GM23338 (cell line): ENCODE measurements around the gene RAB31. TPM values are rescaled to one million over a fixed set of nuclear protein-coding genes. Genes with fewer than 3 reads are reported as not detected.
A peak's percentile ranks its signal among the peaks of the same experiment; 100 is the strongest.

Source experiments
- ATAC-seq: fragments of 200-7000 bp; cut with Tn5 transposase; 3 replicates; pipeline ENCODE4 v1.9.1; 2020
- DNase-seq: peaks from one replicate; pipeline ENCODE4 v3.0.0-alpha.2; 2015; ENCODE audit warnings: low spot score
- H2AFZ ChIP-seq: fragments of 200-600 bp; sonication (generic); 2 replicates; pipeline ENCODE4 v1.8.0; 2016; ENCODE audit warnings: antibody characterized with exemption, mild to moderate bottlenecking, moderate library complexity
- H3F3A ChIP-seq: fragments of 200-600 bp; sonication (generic); replicated peaks from 2 replicates; pipeline ENCODE4 v1.8.0; 2017; ENCODE audit warnings: antibody characterized with exemption, mixed run types, low read depth
- H3K27ac ChIP-seq: fragments of 200-600 bp; sonication (generic); 2 replicates; pipeline ENCODE4 v1.6.1; 2016; ENCODE audit warnings: low read depth
- H3K27me3 ChIP-seq: fragments of 200-600 bp; sonication (generic); 2 replicates; pipeline ENCODE4 v1.8.0; 2016; ENCODE audit warnings: mild to moderate bottlenecking, mixed run types, moderate library complexity; ENCODE audit not compliant: insufficient read depth
- H3K36me3 ChIP-seq: fragments of 200-600 bp; sonication (generic); 2 replicates; pipeline ENCODE4 v1.8.0; 2016; ENCODE audit warnings: mild to moderate bottlenecking; ENCODE audit not compliant: insufficient read depth
- H3K4me1 ChIP-seq: fragments of 200-600 bp; sonication (generic); 2 replicates; pipeline ENCODE4 v1.8.0; 2016; ENCODE audit warnings: mild to moderate bottlenecking, moderate library complexity; ENCODE audit not compliant: insufficient read depth
- H3K4me2 ChIP-seq: fragments of 200-600 bp; sonication (generic); 2 replicates; pipeline ENCODE4 v1.7.1; 2017; ENCODE audit warnings: mixed run types
- H3K4me3 ChIP-seq: fragments of 200-600 bp; sonication (generic); 2 replicates; pipeline ENCODE4 v1.6.1; 2016; ENCODE audit warnings: mixed run types
- H3K79me2 ChIP-seq: fragments of 200-600 bp; sonication (generic); replicated peaks from 2 replicates; pipeline ENCODE4 v1.8.0; 2017; ENCODE audit warnings: mild to moderate bottlenecking; ENCODE audit not compliant: insufficient read depth
- H3K9me2 ChIP-seq: fragments of 200-600 bp; sonication (generic); 2 replicates; pipeline ENCODE4 v1.8.0; 2017; ENCODE audit not compliant: insufficient read depth
- H4K20me1 ChIP-seq: fragments of 200-600 bp; sonication (generic); replicated peaks from 2 replicates; pipeline ENCODE4 v1.8.0; 2017; ENCODE audit warnings: mild to moderate bottlenecking; ENCODE audit not compliant: insufficient read depth
- H3K27ac Mint-ChIP-seq: 2 replicates; pipeline ENCODE4 v1.8.0; 2020; ENCODE audit warnings: inconsistent platforms, mild to moderate bottlenecking, moderate library complexity, mixed read lengths
- H3K27me3 Mint-ChIP-seq: 3 replicates; pipeline ENCODE4 v1.8.0; 2022; ENCODE audit warnings: low read depth, mild to moderate bottlenecking, moderate library complexity, mixed read lengths, inconsistent platforms; ENCODE audit not compliant: insufficient read depth, poor library complexity
- H3K36me3 Mint-ChIP-seq: 3 replicates; pipeline ENCODE4 v1.8.0; 2021; ENCODE audit warnings: low read depth, mild to moderate bottlenecking, inconsistent platforms, moderate library complexity, mixed read lengths
- H3K4me1 Mint-ChIP-seq: 3 replicates; pipeline ENCODE4 v1.8.0; 2020; ENCODE audit warnings: mild to moderate bottlenecking, inconsistent platforms, mixed read lengths
- H3K4me3 Mint-ChIP-seq: 3 replicates; pipeline ENCODE4 v1.8.0; 2021; ENCODE audit warnings: moderate library complexity, mild to moderate bottlenecking, inconsistent platforms, mixed read lengths
- H3K9me3 Mint-ChIP-seq: 3 replicates; pipeline ENCODE4 v1.8.0; 2020; ENCODE audit warnings: moderate library complexity, mild to moderate bottlenecking, inconsistent platforms, mixed read lengths
- CREB1 ChIP-seq: fragments of 250-450 bp; sonication (Bioruptor Pico); IDR thresholded peaks from 2 replicates; pipeline ENCODE4 v1.5.0; 2020; ENCODE audit warnings: low read depth, mild to moderate bottlenecking, moderate library complexity
- EZH2 ChIP-seq: fragments of 200-600 bp; sonication (generic); IDR thresholded peaks from one replicate; pipeline ENCODE4 v1.8.0; 2017; ENCODE audit warnings: antibody characterized with exemption, mild to moderate bottlenecking, low read depth; ENCODE audit not compliant: unreplicated experiment
- EZH2phosphoT487 ChIP-seq: fragments of 200-600 bp; sonication (generic); IDR thresholded peaks from one replicate; pipeline ENCODE4 v1.8.1; 2018; ENCODE audit warnings: antibody characterized with exemption; ENCODE audit not compliant: unreplicated experiment
- JUNB ChIP-seq: IDR thresholded peaks from one replicate; pipeline ENCODE4 v1.6.1; 2016; ENCODE audit warnings: antibody characterized with exemption; ENCODE audit not compliant: unreplicated experiment
- ZNF114 ChIP-seq: fragments of 250-450 bp; sonication (Bioruptor Pico); IDR thresholded peaks from 2 replicates; pipeline ENCODE4 v1.5.0; 2020; ENCODE audit warnings: mild to moderate bottlenecking, moderate library complexity
- polyA plus RNA-seq: library from polyadenylated mRNA; unstranded; fragments of >200 nt; fragmentation: Nextera tagmentation; extraction: Ambion mirVana; gene quantifications from 2 replicates; pipeline ENCODE4 v1.2.1, GENCODE V29; 2016
- total RNA-seq: library from RNA; depleted of rRNA; stranded (reverse); fragments of >200 nt; shearing (Covaris generic); gene quantifications from 2 replicates; pipeline ENCODE4 v1.2.3, GENCODE V29; 2014
- TF ChIP-seq, protein P1 (sequence below), 2 experiments: fragments of 200-600 bp in 1 of 2; sonication (generic) in 1 of 2; conservative IDR thresholded peaks; 2 replicates each; pipeline versions ENCODE4 v1.5.1 to v1.6.1; 2016 to 2017; ENCODE audit warnings: antibody characterized with exemption in 2 of 2, low read depth in 2 of 2, mild to moderate bottlenecking in 2 of 2, moderate library complexity in 1 of 2
- TF ChIP-seq, protein P2 (sequence below): IDR thresholded peaks from 2 replicates; pipeline ENCODE4 v1.6.1; 2016; ENCODE audit warnings: antibody characterized with exemption
- TF ChIP-seq, protein P3 (sequence below): fragments of 250-450 bp; sonication (Bioruptor Pico); IDR thresholded peaks from 2 replicates; pipeline ENCODE4 v1.5.0; 2020; ENCODE audit warnings: mild to moderate bottlenecking, moderate library complexity

RAB31 gene
- total and polyA plus RNA-seq, 2 experiments from 2014 or later, result 33.8 to 46.1 TPM

DNA sequence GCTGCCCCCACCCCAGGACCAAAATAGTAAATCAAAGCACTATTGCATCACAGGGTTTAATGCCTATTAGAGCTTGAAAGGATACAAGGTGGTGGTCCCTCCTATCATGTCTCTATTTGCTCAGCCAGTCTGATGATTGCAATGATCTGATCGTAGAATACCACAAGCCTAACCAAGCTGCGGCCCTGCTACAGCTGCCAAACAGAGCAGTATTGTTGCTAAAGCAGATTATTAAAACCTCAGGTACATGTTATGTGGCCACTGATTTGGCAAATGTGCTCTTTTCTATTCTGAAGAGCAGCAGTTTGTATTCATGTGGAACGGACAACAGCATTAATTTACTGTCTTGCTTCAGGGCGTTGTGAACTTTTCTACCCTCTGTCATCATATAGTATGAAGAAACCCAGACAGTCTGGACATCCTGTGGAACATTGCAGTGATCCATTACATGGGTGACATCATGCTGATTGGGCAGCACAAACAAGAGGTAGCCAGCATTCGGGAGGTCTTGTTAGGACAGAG, 197.4 kb downstream of the RAB31 start:
- Histone ChIP-seq H3K79me2 (no peaks in the 10 kb centered on the region), H3K4me2 (no peak overlapping the region), H3K4me3 (no peak overlapping the region), H4K20me1 (no peaks in the 10 kb centered on the region), H3K9me2 (no peaks in the 10 kb centered on the region), H3K27ac (no peak overlapping the region), H3F3A (no peaks in the 10 kb centered on the region), H3K27me3 (no peaks in the 10 kb centered on the region), H2AFZ (peak overlapping the region; percentile 80), H3K36me3 (no peaks in the 10 kb centered on the region), H3K4me1 (peaks cover 8% of the 10 kb centered on the region)
- ATAC-seq (no peak), DNase-seq (no peak)
- H3K36me3 Mint-ChIP-seq, result no peaks in the 10 kb centered on the region
- H3K4me1 Mint-ChIP-seq, result peaks cover 5% of the 10 kb centered on the region
- peaks cover 1% of the 10 kb centered on the region for H3K27me3 Mint-ChIP-seq
- no peaks in the 10 kb centered on the region for H3K9me3 Mint-ChIP-seq
- TF ChIP-seq EZH2 (no peak), EZH2phosphoT487 (no peak), ZNF114 (CRISPR knock-in tag) (no peak), CREB1 (CRISPR knock-in tag) (no peak), JUNB (no peak)
- TF ChIP-seq, protein P1, sequence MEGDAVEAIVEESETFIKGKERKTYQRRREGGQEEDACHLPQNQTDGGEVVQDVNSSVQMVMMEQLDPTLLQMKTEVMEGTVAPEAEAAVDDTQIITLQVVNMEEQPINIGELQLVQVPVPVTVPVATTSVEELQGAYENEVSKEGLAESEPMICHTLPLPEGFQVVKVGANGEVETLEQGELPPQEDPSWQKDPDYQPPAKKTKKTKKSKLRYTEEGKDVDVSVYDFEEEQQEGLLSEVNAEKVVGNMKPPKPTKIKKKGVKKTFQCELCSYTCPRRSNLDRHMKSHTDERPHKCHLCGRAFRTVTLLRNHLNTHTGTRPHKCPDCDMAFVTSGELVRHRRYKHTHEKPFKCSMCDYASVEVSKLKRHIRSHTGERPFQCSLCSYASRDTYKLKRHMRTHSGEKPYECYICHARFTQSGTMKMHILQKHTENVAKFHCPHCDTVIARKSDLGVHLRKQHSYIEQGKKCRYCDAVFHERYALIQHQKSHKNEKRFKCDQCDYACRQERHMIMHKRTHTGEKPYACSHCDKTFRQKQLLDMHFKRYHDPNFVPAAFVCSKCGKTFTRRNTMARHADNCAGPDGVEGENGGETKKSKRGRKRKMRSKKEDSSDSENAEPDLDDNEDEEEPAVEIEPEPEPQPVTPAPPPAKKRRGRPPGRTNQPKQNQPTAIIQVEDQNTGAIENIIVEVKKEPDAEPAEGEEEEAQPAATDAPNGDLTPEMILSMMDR (conservative IDR thresholded peaks at IDR 0.05; ENCODE audit: low read depth in 2 of 2), result no peak
- TF ChIP-seq, protein P2, sequence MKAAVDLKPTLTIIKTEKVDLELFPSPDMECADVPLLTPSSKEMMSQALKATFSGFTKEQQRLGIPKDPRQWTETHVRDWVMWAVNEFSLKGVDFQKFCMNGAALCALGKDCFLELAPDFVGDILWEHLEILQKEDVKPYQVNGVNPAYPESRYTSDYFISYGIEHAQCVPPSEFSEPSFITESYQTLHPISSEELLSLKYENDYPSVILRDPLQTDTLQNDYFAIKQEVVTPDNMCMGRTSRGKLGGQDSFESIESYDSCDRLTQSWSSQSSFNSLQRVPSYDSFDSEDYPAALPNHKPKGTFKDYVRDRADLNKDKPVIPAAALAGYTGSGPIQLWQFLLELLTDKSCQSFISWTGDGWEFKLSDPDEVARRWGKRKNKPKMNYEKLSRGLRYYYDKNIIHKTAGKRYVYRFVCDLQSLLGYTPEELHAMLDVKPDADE, result no peak
- TF ChIP-seq, protein P3, sequence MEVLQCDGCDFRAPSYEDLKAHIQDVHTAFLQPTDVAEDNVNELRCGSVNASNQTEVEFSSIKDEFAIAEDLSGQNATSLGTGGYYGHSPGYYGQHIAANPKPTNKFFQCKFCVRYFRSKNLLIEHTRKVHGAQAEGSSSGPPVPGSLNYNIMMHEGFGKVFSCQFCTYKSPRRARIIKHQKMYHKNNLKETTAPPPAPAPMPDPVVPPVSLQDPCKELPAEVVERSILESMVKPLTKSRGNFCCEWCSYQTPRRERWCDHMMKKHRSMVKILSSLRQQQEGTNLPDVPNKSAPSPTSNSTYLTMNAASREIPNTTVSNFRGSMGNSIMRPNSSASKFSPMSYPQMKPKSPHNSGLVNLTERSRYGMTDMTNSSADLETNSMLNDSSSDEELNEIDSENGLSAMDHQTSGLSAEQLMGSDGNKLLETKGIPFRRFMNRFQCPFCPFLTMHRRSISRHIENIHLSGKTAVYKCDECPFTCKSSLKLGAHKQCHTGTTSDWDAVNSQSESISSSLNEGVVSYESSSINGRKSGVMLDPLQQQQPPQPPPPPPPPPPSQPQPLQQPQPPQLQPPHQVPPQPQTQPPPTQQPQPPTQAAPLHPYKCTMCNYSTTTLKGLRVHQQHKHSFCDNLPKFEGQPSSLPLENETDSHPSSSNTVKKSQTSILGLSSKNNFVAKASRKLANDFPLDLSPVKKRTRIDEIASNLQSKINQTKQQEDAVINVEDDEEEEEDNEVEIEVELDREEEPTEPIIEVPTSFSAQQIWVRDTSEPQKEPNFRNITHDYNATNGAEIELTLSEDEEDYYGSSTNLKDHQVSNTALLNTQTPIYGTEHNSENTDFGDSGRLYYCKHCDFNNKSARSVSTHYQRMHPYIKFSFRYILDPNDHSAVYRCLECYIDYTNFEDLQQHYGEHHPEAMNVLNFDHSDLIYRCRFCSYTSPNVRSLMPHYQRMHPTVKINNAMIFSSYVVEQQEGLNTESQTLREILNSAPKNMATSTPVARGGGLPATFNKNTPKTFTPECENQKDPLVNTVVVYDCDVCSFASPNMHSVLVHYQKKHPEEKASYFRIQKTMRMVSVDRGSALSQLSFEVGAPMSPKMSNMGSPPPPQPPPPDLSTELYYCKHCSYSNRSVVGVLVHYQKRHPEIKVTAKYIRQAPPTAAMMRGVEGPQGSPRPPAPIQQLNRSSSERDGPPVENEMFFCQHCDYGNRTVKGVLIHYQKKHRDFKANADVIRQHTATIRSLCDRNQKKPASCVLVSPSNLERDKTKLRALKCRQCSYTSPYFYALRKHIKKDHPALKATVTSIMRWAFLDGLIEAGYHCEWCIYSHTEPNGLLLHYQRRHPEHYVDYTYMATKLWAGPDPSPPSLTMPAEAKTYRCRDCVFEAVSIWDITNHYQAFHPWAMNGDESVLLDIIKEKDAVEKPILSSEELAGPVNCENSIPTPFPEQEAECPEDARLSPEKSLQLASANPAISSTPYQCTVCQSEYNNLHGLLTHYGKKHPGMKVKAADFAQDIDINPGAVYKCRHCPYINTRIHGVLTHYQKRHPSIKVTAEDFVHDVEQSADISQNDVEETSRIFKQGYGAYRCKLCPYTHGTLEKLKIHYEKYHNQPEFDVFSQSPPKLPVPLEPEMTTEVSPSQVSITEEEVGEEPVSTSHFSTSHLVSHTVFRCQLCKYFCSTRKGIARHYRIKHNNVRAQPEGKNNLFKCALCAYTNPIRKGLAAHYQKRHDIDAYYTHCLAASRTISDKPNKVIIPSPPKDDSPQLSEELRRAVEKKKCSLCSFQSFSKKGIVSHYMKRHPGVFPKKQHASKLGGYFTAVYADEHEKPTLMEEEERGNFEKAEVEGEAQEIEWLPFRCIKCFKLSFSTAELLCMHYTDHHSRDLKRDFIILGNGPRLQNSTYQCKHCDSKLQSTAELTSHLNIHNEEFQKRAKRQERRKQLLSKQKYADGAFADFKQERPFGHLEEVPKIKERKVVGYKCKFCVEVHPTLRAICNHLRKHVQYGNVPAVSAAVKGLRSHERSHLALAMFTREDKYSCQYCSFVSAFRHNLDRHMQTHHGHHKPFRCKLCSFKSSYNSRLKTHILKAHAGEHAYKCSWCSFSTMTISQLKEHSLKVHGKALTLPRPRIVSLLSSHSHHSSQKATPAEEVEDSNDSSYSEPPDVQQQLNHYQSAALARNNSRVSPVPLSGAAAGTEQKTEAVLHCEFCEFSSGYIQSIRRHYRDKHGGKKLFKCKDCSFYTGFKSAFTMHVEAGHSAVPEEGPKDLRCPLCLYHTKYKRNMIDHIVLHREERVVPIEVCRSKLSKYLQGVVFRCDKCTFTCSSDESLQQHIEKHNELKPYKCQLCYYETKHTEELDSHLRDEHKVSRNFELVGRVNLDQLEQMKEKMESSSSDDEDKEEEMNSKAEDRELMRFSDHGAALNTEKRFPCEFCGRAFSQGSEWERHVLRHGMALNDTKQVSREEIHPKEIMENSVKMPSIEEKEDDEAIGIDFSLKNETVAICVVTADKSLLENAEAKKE (CRISPR knock-in tag), result no peak
- H3K4me3 Mint-ChIP-seq, result no peak overlapping the region
- H3K27ac Mint-ChIP-seq, result no peak overlapping the region
